Astrocyte (in vitro differentiated cells and primary cell): ENCODE measurements around the gene PTPRB.

Experiments
- EZH2 ChIP-seq: IDR thresholded peaks from 2 replicates; pipeline ENCODE4 v1.6.1; 2012; ENCODE audit warnings: mild to moderate bottlenecking, low read length, inconsistent platforms; ENCODE audit not compliant: insufficient read depth
- TF ChIP-seq, protein P1 (sequence below): IDR thresholded peaks from 2 replicates; pipeline ENCODE4 v1.5.1; 2011; ENCODE audit warnings: low read depth, mild to moderate bottlenecking, inconsistent platforms, low read length, moderate library complexity; ENCODE audit not compliant: insufficient read depth

DNA sequence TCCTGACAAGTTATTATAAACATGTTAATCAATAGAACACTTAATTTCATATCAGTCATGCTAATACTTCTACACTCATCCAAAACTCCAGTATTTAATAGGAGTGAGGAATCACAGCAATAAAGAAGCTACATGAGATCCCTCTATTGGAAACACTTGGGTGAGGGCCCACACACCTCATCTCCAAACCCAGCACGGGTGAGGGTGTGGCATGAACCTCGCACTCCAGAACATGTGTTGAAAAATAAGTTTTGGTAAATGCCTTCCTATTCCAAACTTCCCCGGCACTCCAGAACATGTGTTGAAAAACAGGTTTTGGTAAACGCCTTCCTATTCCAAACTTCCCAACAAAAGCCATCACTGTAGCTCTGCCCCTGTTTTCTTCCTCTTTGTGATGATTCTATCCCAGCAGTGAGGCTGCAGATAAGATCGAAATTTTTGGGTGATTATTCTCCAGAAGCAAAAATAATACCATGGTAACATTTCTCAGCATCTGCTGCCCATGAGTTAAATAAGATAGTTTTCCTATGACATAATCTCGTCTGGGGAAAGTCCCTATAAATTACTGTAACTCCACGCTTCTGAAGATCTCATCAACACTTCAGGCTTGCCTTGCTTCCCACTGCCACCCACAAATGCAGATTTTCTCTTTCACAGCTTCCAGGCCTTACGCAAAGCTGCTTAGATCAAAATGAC is 24.4 kb upstream of the PTPRB start:
- no peak for TF ChIP-seq EZH2
- TF ChIP-seq, protein P1, sequence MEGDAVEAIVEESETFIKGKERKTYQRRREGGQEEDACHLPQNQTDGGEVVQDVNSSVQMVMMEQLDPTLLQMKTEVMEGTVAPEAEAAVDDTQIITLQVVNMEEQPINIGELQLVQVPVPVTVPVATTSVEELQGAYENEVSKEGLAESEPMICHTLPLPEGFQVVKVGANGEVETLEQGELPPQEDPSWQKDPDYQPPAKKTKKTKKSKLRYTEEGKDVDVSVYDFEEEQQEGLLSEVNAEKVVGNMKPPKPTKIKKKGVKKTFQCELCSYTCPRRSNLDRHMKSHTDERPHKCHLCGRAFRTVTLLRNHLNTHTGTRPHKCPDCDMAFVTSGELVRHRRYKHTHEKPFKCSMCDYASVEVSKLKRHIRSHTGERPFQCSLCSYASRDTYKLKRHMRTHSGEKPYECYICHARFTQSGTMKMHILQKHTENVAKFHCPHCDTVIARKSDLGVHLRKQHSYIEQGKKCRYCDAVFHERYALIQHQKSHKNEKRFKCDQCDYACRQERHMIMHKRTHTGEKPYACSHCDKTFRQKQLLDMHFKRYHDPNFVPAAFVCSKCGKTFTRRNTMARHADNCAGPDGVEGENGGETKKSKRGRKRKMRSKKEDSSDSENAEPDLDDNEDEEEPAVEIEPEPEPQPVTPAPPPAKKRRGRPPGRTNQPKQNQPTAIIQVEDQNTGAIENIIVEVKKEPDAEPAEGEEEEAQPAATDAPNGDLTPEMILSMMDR: no peak
